HG03558 (cell line): ENCODE results near the gene BEGAIN.

Experiments used
- ATAC-seq: cut with Tn5 transposase; IDR thresholded peaks from one replicate; pipeline ENCODE4 v1.9.1; 2021; ENCODE audit warnings: moderate number of reproducible peaks; ENCODE audit not compliant: unreplicated experiment; ENCODE audit errors: extremely low read depth

BEGAIN gene

DNA sequence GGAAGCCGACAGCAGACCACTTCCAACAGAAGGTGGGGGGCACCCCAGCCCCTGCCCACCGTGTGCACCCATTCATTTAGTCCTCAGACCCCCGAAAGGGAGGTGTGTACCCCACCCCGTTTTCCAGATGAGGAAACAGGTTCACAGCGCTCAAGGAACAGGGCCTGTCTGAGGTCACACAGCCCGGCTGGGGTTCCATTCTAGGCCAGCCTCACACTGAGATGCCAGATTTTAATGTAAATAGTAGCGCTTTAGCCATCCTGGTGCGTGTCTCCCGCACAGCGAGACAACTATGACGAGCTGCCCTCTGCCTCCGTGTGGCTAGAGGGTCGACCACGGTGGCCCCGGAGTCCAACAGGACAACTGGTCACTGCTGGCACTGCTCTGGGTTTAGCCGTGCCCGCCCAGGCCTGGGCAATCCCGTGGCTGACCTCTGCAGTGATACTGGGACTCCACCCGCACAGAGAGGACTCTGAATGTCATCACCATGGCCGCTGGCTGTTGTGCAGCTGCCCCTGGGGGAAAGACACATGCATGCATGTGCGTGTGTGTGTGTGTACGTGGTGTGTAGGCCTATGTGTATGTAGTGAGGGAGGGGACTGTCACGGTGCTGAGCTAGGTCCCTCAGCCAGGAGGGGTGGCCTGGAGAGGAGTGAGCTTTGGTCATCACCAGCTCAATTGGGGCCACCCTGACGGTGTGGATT, 31.6 kb downstream of the BEGAIN start:
- ATAC-seq: no peak

DNA sequence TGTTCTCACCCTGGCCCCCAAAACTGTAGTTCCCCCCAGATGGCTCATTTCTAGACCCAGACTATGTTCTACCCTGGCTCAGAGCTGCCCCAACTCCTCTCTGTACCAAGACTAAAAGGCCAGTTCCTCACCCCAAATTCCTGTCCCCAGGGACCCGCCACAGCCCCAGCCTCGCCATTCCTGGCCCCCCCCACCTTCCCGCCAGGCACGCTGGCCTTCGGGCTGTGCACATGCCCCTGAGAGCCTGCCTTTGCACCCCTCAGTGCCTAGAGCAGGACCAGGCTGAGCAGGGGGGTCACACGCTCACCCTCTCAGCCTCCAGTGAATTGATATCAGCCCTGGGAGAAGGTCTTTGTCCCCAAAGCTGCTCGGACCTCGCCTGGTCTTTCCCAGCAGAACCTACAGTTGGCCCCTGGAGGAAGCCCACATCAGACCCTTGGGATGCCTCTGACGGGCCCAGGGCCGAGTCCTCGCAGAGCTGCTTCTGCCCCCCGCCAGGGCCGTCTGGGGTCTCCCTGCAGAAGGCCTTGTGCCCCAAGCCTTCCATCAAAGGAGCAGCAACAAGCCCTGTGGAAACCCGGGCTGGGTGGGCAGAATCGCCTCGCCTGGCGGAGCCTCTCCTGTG, 32.4 kb downstream of the BEGAIN start:
- no peak for ATAC-seq

DNA sequence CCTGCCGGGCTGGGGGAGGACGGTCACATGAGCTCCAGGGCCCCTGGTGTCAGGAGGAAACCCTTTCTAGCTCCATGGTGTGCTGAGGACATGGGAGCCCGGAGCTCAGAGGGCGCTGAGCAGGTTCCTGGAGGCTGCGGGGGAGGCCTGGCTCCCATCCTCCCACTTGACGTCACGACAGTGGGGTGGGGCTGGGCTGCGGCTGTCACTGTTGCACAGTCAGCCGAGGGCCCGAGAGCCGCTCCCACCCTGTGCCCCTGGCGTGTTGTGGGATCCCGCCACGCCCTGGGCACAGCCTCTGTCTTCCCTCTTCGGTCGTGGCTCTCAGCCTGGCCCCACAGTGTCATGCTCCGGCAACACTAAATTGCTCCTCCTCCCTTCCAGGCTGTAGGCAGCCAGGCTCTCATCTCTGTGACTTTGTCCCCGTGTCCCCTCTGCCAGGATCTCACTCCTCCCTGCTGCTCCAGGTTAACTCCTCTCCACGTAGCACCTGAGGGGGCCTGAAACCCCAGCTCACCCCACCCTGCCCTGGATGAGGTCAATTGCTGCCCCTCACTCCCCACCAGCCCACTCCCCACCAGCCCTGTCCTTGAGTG, 33.0 kb downstream of the BEGAIN start:
- ATAC-seq: no peak

DNA sequence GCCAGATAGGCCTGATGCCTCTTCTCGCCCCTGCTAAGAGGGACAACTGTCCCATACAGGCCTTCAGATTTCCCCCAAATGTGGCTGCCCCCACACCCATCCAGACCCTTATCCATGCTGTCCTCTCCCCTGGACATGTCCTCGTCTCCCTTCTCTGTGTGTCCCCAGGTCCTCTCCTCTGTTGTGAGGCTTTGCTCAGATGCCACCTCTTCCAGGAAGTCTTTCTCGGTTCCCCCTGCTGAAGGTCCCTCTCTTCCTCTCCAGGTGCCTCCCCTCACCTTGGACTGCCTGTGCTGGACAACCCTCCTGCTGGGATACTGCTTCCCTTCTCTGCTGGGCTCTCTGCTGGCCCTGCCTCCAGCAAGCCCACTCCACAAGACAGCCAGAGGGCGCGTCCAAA, 33.7 kb downstream of the BEGAIN start:
- no peak for ATAC-seq

DNA sequence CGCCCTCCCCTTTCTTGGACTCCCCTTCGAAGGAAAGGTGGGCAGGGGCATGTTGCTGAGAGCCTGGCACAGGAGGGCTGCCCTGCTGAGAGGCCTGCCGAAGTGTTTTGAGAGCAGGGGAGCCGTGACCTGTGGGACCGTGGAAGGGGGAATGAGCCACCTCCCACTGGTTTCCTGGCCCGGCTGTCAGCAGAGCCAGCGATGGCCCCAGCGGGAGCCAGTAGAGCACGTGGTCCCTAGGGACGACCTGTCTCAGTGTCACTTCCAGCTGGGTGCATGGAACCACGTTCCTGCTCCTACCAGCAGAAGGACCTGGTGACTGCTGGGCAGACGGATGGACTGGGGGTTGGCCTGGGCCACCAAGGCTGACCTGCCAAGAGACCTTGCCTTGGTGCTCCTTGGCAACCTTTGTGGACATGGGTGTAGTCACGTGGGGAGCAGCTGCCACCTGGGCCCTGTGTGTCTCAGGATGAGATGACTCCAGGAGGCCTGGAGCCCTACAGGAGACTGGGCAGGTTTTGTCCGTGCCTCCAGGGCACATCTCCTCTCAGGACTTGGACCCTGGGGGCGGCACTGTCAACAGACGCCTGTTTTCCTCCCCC, 34.6 kb downstream of the BEGAIN start:
- ATAC-seq: no peak

DNA sequence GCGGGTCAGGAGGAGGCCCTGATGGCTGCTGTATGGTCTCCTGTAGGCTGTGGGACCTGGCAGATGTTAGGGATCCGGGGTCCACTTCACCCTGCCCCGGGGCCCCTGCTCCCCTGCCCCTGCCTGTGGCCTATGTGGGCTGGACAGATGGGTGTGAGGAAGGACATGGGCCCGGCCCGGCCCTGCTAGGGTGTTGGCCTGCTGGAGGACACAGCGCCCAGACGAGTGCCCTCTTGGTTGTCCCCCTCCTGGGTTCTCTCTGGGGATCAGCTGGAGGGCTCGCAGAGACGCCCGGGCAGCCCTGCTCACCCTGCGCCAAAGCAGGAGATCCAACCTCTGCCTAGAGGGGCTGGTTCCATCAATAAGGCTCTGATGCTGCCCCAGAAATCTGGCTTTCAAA, 36.2 kb downstream of the BEGAIN start:
- ATAC-seq: no peak

DNA sequence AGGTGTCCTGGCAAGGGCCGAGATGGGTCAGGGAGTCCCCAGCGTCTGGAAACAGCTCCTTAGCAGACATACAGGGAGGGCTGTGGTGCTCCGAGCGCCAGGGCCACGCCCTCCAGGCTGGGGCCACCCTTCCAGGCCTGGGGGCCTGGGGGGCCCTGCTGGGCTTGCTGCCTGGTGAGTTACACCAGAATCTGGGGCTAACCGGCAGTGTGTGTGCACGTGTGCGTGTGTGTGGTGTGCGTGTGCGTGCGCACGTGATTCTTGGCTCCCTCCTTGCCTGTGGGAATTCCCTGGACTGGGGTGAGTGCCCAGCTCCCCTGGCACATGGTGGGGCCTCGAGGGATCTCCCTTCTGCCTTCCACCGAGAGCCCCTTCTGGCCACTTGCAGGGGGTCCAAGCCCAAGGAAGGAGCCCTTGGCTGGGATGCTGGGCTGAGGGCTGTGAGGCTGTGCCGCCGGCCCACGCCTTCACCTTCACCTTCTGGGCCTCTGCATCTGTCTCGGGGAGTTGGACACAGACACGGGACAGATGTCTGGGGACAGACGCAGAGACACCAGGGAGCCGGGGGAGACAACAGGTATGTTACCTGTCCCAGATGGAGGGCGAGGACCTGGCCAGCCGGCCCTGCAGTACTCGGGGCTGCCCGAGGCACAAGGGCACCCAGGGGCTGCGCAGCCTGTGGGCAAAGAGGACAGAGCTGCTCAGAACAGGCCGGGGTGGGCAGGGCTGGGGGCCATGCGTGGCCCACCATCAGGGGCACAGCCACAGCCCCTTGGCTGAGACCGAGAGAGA, 37.2 kb downstream of the BEGAIN start:
- ATAC-seq: no peak

DNA sequence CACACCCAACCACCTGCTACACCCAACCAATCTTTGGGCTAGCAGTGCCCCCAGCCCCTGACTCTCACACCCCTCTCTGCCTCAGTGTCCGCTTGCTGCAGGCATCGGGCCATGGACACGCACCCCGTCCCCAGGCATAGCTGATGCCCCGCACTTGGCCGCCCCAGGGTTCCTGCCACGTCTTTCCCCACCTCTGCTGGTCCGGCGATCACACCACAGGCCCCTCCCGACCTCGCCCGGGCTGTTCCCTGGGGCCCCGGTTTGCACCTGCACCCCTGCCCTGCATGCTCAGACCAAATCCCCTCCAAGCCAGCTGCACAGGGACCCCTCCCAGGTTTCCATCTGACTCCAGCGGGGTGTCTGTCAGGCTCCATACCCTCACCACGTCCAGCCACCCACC, 38.3 kb downstream of the BEGAIN start:
- ATAC-seq: no peak

DNA sequence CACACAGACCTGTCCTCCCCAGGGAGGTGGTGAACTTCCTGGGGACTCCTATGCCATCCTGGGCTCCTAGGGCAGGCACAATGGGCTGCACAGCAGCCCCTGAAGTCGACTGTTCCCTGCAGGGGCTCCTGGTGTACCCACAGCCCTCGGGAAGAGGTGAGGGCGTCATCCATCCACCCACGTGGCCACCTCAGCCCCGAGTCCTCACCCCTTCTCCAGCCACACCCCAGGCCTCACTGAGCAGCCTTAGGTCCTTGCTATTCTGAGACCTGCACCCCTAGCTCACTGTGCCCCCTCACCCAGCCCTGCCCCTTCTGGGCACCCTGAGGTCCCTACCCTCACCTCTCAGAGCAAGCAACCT, 38.9 kb downstream of the BEGAIN start:
- no peak for ATAC-seq

DNA sequence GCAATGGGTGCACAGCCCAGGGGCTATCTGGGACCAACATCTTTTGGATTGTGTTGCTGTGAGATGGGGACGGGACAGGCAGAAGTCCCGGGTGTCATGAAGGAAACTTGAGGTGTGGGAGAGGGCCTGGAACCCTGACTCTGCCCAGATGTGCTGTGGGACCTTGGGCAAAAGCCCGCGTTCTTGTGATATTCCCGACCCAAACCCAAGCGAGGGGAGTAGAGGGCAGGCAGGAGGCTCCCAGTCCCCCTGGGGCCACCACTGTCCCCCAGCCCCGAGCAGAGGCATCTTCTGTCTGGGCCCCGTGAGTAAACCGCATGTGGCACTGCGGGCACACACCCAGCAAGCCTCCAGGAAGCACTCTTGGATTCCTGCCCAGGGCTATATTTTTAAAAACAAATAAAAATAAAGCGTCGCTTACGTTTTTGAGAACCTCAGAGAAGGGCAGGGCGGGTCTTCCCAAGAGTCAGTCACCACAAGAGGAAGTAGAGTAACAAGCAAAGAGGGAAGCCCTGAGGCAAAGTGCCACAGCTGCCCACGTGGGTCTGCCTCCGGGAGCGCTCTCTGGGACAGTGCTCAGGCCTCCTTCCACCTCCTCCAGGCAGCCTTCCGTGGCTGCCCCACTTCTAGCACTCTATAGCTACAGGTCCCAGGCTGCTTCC, 39.5 kb downstream of the BEGAIN start:
- ATAC-seq: no peak

DNA sequence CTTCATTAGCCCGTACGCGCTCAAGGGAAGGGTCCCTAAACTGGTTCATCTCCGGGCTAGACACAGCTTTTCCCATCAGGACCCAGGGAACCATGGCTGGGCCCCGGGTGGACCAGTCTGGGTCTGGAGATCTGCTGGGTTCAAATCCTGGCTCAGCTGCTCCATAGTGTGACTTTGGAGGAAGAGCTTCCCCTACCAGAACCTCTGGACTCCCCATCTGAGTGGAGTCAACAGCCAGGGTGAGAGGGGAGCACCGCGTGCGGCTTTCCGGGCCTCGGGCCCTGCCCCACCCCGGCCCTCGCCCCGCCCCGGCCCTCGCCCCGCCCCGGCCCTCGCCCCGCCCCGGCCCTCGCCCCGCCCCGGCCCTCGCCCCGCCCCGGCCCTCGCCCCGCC, 41.2 kb downstream of the BEGAIN start:
- no peak for ATAC-seq

DNA sequence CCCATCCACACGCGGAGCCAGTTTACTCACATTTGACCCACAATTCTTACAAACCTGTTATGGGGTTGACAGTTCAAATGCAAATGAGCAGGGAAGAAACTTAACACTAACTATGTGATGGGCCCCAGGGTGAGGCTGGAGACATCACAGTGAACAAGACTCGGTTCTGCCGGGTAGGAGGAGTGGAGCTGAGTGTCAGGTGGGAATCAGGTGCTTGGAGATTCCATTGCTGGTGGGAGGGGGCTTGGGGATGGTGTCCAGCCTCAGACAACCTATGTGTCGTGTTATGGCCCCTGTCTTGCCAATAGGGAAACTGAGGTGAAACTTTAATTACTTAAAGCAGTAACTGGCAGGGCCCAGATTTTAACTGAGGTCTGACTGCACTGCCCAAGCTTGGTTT, 41.9 kb downstream of the BEGAIN start:
- no peak for ATAC-seq

DNA sequence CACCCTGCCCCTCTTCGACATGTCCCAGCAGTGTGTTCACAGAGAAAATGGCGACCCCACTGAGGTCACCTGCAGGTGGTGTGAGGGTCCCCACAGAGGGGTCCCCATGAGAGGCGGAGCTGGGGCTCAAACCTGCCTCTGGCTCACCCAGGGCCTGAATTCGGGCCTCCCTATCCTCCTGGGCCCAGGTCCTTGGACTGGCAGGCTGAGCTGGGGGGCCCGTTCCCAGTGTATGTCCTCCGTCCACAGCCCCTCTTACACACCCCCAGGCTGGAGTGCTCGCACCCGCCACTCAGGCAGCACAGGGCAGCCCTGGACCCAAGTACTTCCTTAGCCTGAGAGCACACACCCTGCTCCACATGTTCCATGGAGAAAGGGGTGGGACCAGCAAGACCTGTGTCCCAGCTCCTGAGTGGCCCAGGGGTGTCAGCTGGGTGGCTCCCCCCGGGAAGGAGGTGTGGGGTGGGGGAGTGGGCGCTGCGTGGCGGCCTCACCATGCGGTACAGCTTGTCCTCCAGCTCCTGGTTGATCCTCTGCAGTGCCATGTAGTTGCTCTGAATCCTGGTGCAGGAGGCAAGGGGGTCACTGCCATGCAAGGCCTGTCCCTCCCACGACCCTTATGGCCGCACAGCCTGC, 42.6 kb downstream of the BEGAIN start:
- no peak for ATAC-seq

DNA sequence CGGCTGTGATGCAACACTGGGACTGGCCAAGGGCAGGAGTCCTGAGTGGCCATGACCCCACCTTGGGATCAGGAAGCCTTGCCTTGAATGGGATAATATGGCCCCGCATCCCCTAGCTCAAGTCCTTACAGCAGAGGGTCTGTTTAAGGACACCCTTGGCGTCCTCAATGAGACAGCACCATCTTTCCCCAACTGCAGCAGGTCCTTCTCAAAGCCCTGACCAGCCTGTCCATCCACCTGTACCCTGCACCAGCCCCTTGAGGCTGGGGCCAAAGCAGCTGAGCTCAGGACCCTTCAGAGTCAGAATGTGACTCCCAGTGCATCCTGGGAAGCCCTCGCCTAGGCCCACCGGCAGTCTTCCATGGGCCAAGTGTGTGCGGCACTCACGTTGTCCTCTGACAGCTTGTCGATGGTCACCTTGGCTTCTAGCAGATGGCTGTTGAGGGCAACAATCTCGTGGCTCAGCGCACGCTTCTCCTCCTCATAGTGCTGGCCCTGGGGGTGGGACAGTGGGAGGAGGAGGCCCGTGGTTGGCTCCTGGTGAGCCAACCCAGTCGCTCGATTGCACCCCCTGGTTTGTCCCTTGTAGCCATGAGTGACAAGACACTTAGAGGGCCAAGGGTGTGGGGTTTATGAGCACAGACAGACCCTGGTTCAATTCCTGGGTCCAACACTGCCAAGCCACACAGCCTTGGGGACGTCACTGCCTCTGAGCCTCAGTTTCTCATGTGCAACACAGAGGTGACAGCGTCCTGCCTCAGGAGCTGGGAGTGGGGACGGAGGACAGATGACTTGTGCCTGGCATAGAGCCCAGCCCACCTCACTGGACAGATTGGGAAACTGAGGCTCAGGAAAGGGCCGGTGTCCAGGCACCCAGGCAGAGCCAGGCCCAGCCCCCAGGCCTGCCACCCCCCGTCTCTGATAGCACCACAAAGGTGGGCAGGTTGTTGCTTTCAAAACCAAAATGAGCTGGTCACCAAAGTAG, 43.5 kb downstream of the BEGAIN start:
- ATAC-seq: no peak

DNA sequence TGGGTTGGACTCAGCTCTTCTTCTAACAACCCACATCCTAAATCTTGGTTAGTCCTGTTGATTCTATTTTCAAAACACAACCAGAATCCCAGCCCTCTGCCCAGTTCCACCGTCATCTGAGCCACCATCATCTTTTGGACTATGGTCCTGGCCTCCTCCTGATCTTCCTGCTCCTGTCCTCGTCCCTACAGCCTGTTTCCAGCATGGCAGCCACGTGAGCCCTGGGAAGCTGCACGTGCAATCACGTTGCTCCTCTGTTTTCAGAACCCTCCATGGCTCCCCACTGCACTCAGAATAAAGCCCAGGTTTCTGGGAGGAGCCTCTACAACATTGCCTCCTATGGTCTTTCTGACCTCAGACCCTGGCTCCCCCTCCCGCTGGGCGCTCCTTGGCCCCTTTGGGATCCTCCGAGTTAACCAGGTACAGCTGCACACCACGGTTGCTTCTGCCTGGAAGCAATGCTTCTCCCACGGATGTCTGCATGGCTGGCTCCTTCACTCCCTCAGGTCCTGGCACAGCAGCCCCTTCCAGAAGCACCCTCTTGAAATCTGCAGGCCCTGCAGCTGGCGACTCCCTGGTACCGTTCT, 44.5 kb downstream of the BEGAIN start:
- ATAC-seq: no peak

DNA sequence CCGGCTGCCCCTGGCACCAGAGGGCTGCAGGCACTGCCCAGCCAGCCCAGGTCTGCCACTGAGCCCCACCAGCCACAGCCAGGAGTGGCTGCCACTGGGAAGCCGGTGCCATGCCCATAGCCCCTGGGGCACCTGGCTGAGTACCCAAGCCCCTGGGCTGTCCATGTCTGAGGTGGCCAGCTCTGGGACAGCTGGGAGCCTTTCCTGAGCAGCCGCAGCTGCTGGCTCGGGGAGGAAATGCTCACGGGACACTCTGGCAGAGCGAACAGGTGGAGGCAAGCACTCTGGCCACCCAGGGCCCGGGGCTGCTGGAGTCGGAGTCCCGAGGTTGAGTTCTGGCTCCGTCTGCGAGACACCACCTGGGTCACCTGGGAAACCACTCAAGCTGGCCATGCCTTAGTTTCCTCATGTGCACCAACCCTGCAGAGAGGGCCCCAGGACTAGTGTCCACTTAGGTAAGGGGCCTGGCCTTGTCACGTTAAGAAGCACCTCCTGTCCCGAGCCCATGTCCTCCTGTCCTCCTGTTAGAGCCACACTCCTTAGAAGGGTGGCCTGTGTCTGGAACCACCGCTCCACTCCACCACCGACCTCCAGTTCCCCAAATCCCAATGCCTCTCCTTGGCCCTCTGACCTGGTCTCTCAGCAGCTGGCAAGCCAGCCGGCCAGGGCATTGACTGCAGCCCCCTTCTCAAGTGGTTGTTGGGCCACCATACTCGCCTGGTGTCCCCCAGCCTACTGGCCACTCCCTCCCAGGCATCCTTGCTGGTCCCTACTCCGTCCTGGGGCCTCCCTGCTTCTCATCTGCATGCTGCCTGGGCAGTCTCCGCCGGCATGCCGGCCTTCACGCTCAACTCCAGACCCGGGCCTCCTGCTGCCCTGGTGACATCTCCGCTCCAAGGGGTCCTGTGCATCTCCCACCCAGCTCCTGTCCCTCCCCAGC, 45.3 kb downstream of the BEGAIN start:
- no peak for ATAC-seq

DNA sequence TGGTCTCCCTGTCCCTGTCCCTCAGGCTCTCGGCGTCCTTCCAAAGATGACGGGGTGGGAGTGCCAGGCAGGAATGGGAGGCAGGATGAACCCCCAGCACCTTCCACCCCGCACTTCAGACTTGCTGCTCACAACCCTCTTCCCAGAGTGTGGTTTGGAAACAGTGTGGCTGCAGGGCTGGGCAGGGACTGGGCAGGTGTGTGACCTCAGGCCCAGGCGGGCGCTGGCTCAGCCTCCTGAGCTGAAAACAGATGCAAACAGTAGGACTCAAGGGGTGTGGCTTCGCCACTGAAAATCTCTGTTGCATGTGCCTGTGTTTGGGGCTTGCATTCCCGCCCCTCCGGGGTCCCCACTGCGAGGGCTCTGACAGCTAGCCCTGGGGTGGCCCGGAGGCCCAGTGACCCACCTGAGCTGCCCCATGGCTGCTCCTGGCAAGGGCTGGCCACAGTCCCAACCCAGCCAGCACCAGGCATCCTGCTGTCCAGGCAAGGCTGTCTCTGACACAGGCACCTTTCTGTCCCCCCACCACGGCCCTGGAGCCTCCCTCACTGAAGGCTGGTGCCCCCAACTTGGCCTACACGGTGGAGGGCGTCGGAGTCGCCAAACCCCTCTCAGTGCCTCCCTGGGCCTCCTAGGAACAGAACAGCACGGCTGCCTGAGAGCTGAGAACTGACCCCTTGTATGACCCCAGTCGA, 46.1 kb downstream of the BEGAIN start:
- no peak for ATAC-seq
